Mesenchymal stem cell (in vitro differentiated cells and primary cell): ENCODE data around the gene UPF2.
A peak's percentile ranks its signal among the peaks of the same experiment; 100 is the strongest.

Source experiments
- DNase-seq: peaks from one replicate; pipeline ENCODE4 v3.0.0-alpha.2; 2013
- H2AFZ ChIP-seq: one replicate; pipeline ENCODE4 v1.6.1; 2013; ENCODE audit warnings: low read depth, mild to moderate bottlenecking, control low read depth, inconsistent platforms, low read length, moderate library complexity
- H2AK5ac ChIP-seq: 2 replicates; pipeline ENCODE4 v1.6.1; 2013; ENCODE audit warnings: low read length, moderate library complexity, mild to moderate bottlenecking, inconsistent platforms; ENCODE audit not compliant: severe bottlenecking
- H2BK120ac ChIP-seq: one replicate; pipeline ENCODE4 v1.6.1; 2013; ENCODE audit warnings: low read depth, mild to moderate bottlenecking, inconsistent platforms, low read length, moderate library complexity
- H2BK12ac ChIP-seq, 2 experiments: one replicate each; pipeline ENCODE4 v1.6.1; 2013; ENCODE audit warnings: inconsistent platforms in 2 of 2, low read length in 2 of 2, mild to moderate bottlenecking in 2 of 2, moderate library complexity in 2 of 2, control low read depth in 1 of 2
- H2BK15ac ChIP-seq: one replicate; pipeline ENCODE4 v1.6.1; 2013; ENCODE audit warnings: mild to moderate bottlenecking, low read depth, inconsistent platforms; ENCODE audit not compliant: poor library complexity, severe bottlenecking
- H2BK5ac ChIP-seq: 2 replicates; pipeline ENCODE4 v1.6.1; 2013; ENCODE audit warnings: low read depth, mild to moderate bottlenecking, low read length, control low read depth, inconsistent platforms; ENCODE audit not compliant: poor library complexity, severe bottlenecking
- H3K14ac ChIP-seq, 2 experiments: one replicate each; pipeline ENCODE4 v1.6.1; 2013; ENCODE audit warnings: inconsistent platforms in 2 of 2, low read length in 2 of 2, control low read depth in 1 of 2, mild to moderate bottlenecking in 1 of 2, moderate library complexity in 1 of 2
- H3K18ac ChIP-seq, 2 experiments: one replicate each; pipeline ENCODE4 v1.6.1; 2013; ENCODE audit warnings: inconsistent platforms in 2 of 2, low read length in 2 of 2, control low read depth in 1 of 2, low read depth in 1 of 2, mild to moderate bottlenecking in 1 of 2
- H3K23ac ChIP-seq, 2 experiments: one replicate each; pipeline ENCODE4 v1.6.1; 2013; ENCODE audit warnings: inconsistent platforms in 2 of 2, low read length in 2 of 2, mild to moderate bottlenecking in 2 of 2, moderate library complexity in 2 of 2, control low read depth in 1 of 2
- H3K27ac ChIP-seq: 2 replicates; pipeline ENCODE4 v1.5.1; 2013; ENCODE audit warnings: mild to moderate bottlenecking, moderate library complexity, low read length, control low read depth, inconsistent platforms; ENCODE audit not compliant: poor library complexity, severe bottlenecking
- H3K27me3 ChIP-seq, 2 experiments: 2 replicates each; pipeline versions ENCODE4 v1.6.1 to v1.7.0; 2013; ENCODE audit warnings: low read length in 2 of 2, mild to moderate bottlenecking in 2 of 2, moderate library complexity in 2 of 2, control low read depth in 1 of 2, inconsistent platforms in 1 of 2; ENCODE audit not compliant: control insufficient read depth in 1 of 2, insufficient read depth in 1 of 2
- H3K36me3 ChIP-seq, 2 experiments: 2 replicates each; pipeline versions ENCODE4 v1.6.1 to v1.7.0; 2013; ENCODE audit warnings: low read length in 2 of 2, control low read depth in 1 of 2, inconsistent platforms in 1 of 2, low read depth in 1 of 2, mild to moderate bottlenecking in 1 of 2; ENCODE audit not compliant: insufficient read depth in 2 of 2, control insufficient read depth in 1 of 2
- H3K4ac ChIP-seq, 2 experiments: one replicate each; pipeline ENCODE4 v1.6.1; 2013; ENCODE audit warnings: inconsistent platforms in 2 of 2, low read length in 2 of 2, mild to moderate bottlenecking in 2 of 2, moderate library complexity in 2 of 2, control low read depth in 1 of 2, low read depth in 1 of 2
- H3K4me1 ChIP-seq: 2 replicates; pipeline ENCODE4 v1.6.1; 2013; ENCODE audit warnings: low read depth, low read length, control low read depth; ENCODE audit not compliant: control insufficient read depth, insufficient read depth
- H3K4me2 ChIP-seq: 2 replicates; pipeline ENCODE4 v1.6.1; 2013; ENCODE audit warnings: low read length, mild to moderate bottlenecking, inconsistent platforms; ENCODE audit not compliant: poor library complexity, severe bottlenecking
- H3K4me3 ChIP-seq, 2 experiments: 2 replicates each; pipeline versions ENCODE4 v1.5.1 to v1.7.0; 2013; ENCODE audit warnings: low read length in 2 of 2, mild to moderate bottlenecking in 2 of 2, control low read depth in 1 of 2, low read depth in 1 of 2; ENCODE audit not compliant: insufficient read depth in 1 of 2
- H3K79me1 ChIP-seq: replicated peaks from 2 replicates; pipeline ENCODE4 v1.6.1; 2013; ENCODE audit warnings: mild to moderate bottlenecking, control low read depth, low read length, inconsistent platforms; ENCODE audit not compliant: poor library complexity, severe bottlenecking
- H3K9ac ChIP-seq: 2 replicates; pipeline ENCODE4 v1.7.0; 2013; ENCODE audit warnings: mild to moderate bottlenecking, low read length, moderate library complexity
- H3K9me3 ChIP-seq: 2 replicates; pipeline ENCODE4 v1.7.0; 2013; ENCODE audit warnings: mild to moderate bottlenecking, low read length; ENCODE audit not compliant: control insufficient read depth
- H4K8ac ChIP-seq: one replicate; pipeline ENCODE4 v1.6.1; 2013; ENCODE audit warnings: inconsistent platforms, mild to moderate bottlenecking, low read length, moderate library complexity
- H4K91ac ChIP-seq: one replicate; pipeline ENCODE4 v1.6.1; 2013; ENCODE audit warnings: mild to moderate bottlenecking, low read length, inconsistent platforms
- WGBS: methylation state at CpG from one replicate; pipeline ENCODE4 v1.1.7; 2013; ENCODE audit warnings: mixed read lengths; 5-methylcytosine and 5-hydroxymethylcytosine counted together

Gene UPF2

GRCh38 chr10:11931038-11931437, 111.6 kb downstream of the UPF2 start:
- Histone ChIP-seq H2AK5ac (no peak overlapping the region), H4K8ac (no peak overlapping the region), H3K4ac (no peak overlapping the region), H3K23ac (no peak overlapping the region), H3K9ac (no peak overlapping the region), H3K18ac (no peak overlapping the region), H3K14ac (no peak overlapping the region), H3K36me3 (peaks cover 38 to 75% of the 10 kb centered on the region in 2 experiments), H3K4me1 (no peaks in the 10 kb centered on the region), H3K27ac (no peak overlapping the region), H2BK120ac (no peak overlapping the region), H3K4me3 (no peak overlapping the region), H2BK12ac (no peak overlapping the region), H2BK5ac (no peak overlapping the region), H3K4me2 (no peak overlapping the region), H3K9me3 (no peaks in the 10 kb centered on the region), H2BK15ac (no peak overlapping the region), H4K91ac (peak overlapping the region; percentile 41), H2AFZ (no peak overlapping the region), H3K79me1 (peaks cover 1% of the 10 kb centered on the region), H3K27me3 (no peaks in the 10 kb centered on the region)
- 96% methylated on average over 3 of the region's 4 CpGs for whole genome bisulfite sequencing
- DNase-seq = peak; percentile 13

- Histone ChIP-seq H3K18ac (no peak overlapping the region), H3K4me2 (no peak overlapping the region), H3K27me3 (no peaks in the 10 kb centered on the region), H3K14ac (no peak overlapping the region), H3K23ac (no peak overlapping the region), H3K9me3 (no peaks in the 10 kb centered on the region), H3K9ac (no peak overlapping the region), H3K79me1 (peaks cover 1% of the 10 kb centered on the region), H3K4me3 (no peak overlapping the region), H2BK15ac (no peak overlapping the region), H4K91ac (no peak overlapping the region), H2AFZ (no peak overlapping the region), H3K36me3 (peaks cover 39 to 75% of the 10 kb centered on the region in 2 experiments), H3K27ac (no peak overlapping the region), H2BK5ac (no peak overlapping the region), H3K4ac (no peak overlapping the region), H3K4me1 (no peaks in the 10 kb centered on the region), H4K8ac (no peak overlapping the region), H2BK120ac (no peak overlapping the region), H2AK5ac (no peak overlapping the region), H2BK12ac (no peak overlapping the region)
- 84% methylated on average over 6 of the region's 8 CpGs for WGBS
- DNase-seq = peak; percentile 54
Measured at GRCh38 chr10:11930312-11930978, 112.2 kb downstream of the UPF2 start.

- no peak overlapping the region for H3K4ac ChIP-seq
- H3K9ac ChIP-seq = no peak overlapping the region
- H3K18ac ChIP-seq = no peak overlapping the region
- H4K91ac ChIP-seq = no peak overlapping the region
- no peak overlapping the region for H3K14ac ChIP-seq
- no peak overlapping the region for H3K23ac ChIP-seq
- H3K4me2 ChIP-seq = no peak overlapping the region
- 98% methylated on average over 3 of the region's 3 CpGs for WGBS
- no peak overlapping the region for H4K8ac ChIP-seq
- no peak overlapping the region for H2BK15ac ChIP-seq
- H2BK120ac ChIP-seq = no peak overlapping the region
- no peak for DNase-seq
- no peaks in the 10 kb centered on the region for H3K4me1 ChIP-seq
- no peak overlapping the region for H2BK5ac ChIP-seq
- no peaks in the 10 kb centered on the region for H3K27me3 ChIP-seq
- no peak overlapping the region for H3K4me3 ChIP-seq
- peaks cover 1% of the 10 kb centered on the region for H3K79me1 ChIP-seq
- no peak overlapping the region for H2AK5ac ChIP-seq
- H3K9me3 ChIP-seq = no peaks in the 10 kb centered on the region
- no peak overlapping the region for H2BK12ac ChIP-seq
- no peak overlapping the region for H3K27ac ChIP-seq
- no peak overlapping the region for H2AFZ ChIP-seq
- H3K36me3 ChIP-seq = peaks cover 47 to 68% of the 10 kb centered on the region in 2 experiments
Measured at GRCh38 chr10:11927746-11928145, 114.9 kb downstream of the UPF2 start.

- no peaks in the 10 kb centered on the region for H3K4me1 ChIP-seq
- no peaks in the 10 kb centered on the region for H3K27me3 ChIP-seq
- no peak overlapping the region for H3K27ac ChIP-seq
- peak overlapping the region; percentile 40 for H4K8ac ChIP-seq
- H3K4me3 ChIP-seq = no peak overlapping the region
- H3K23ac ChIP-seq = no peak overlapping the region
- H2AFZ ChIP-seq = no peak overlapping the region
- no peak overlapping the region for H3K9ac ChIP-seq
- H3K18ac ChIP-seq = no peak overlapping the region
- H2BK5ac ChIP-seq = no peak overlapping the region
- H2BK15ac ChIP-seq = no peak overlapping the region
- H3K14ac ChIP-seq = no peak overlapping the region
- no peak overlapping the region for H2BK12ac ChIP-seq
- 63% methylated on average over 11 of the region's 11 CpGs for WGBS
- H3K36me3 ChIP-seq = peaks cover 41 to 55% of the 10 kb centered on the region in 2 experiments
- no peak overlapping the region for H3K4ac ChIP-seq
- H3K4me2 ChIP-seq = no peak overlapping the region
- H3K79me1 ChIP-seq = peaks cover 2% of the 10 kb centered on the region
- DNase-seq = no peak
- no peaks in the 10 kb centered on the region for H3K9me3 ChIP-seq
- no peak overlapping the region for H2BK120ac ChIP-seq
- H2AK5ac ChIP-seq = no peak overlapping the region
- H4K91ac ChIP-seq = no peak overlapping the region
Measured at GRCh38 chr10:11921800-11922392, 120.7 kb downstream of the UPF2 start.
